Activated T-helper 1 cell treated with anti-CD3 and anti-CD28 coated beads, Interleukin-12 subunit alpha, Interleukin-12 subunit beta, Interleukin-2, Interleukin-4 antibody, amounts not matched to agents 30 ng/mL and 10 ng/mL and 1 ng/mL, durations not matched to agents 14 hours and 24 hours and 36 hours (primary cell): ENCODE results near the gene CETP. TPM values are rescaled to one million over a fixed set of nuclear protein-coding genes. Genes with fewer than 3 reads are reported as not detected.
"Not testable (repeated sequence)": the region's sequence is repeated elsewhere in the genome, so short reads cannot be mapped to it uniquely, and the experiment has no call there.

Experiments used
- DNase-seq: peaks from one replicate; pipeline ENCODE4 v3.0.0; 2021; ENCODE audit warnings: low spot score
- H3K27ac Mint-ChIP-seq: one replicate; pipeline ENCODE4 v1.8.0; 2021; ENCODE audit warnings: mild to moderate bottlenecking, mixed read lengths
- H3K27me3 Mint-ChIP-seq: one replicate; pipeline ENCODE4 v1.8.0; 2022; ENCODE audit warnings: mild to moderate bottlenecking, moderate library complexity, mixed read lengths; ENCODE audit not compliant: insufficient read depth
- H3K36me3 Mint-ChIP-seq: one replicate; pipeline ENCODE4 v1.8.0; 2021; ENCODE audit warnings: low read depth, mixed read lengths
- H3K4me1 Mint-ChIP-seq: one replicate; pipeline ENCODE4 v1.8.0; 2021; ENCODE audit warnings: low read depth, mixed read lengths
- H3K4me3 Mint-ChIP-seq: one replicate; pipeline ENCODE4 v1.8.0; 2021; ENCODE audit warnings: mild to moderate bottlenecking, moderate library complexity, mixed read lengths
- H3K9me3 Mint-ChIP-seq: one replicate; pipeline ENCODE4 v1.8.0; 2021; ENCODE audit warnings: mixed read lengths
- intact Hi-C: fragments of 100-400 bp; cut with micrococcal nuclease; formaldehyde crosslinking; loops from one replicate; pipeline ENCODE4 v1.15.1; 2024
- total RNA-seq: library from RNA; stranded (reverse); gene quantifications from 2 replicates; pipeline ENCODE4 v1.2.3, GENCODE V29; 2022

The CETP gene
- total RNA-seq, 1 donor from 2014 or later: 0.23 TPM

- intact Hi-C loops: no loop called here
- H3K4me3 Mint-ChIP-seq: no peak overlapping the region
- H3K9me3 Mint-ChIP-seq: no peaks in the 10 kb centered on the region
- H3K27me3 Mint-ChIP-seq: no peaks in the 10 kb centered on the region
- H3K4me1 Mint-ChIP-seq: peaks cover 87% of the 10 kb centered on the region
- H3K27ac Mint-ChIP-seq: peak overlapping the region; percentile 91
- no peak for DNase-seq
- peaks cover 36% of the 10 kb centered on the region for H3K36me3 Mint-ChIP-seq
These were observed 39.4 kb downstream of the CETP start for GRCh38 chr16:57001026-57001679.

GRCh38 chr16:57003439-57004386 lies 42.0 kb downstream of the CETP start:
- Mint-ChIP-seq H3K4me1 (peaks cover 76% of the 10 kb centered on the region), H3K27me3 (no peaks in the 10 kb centered on the region), H3K4me3 (no peak overlapping the region), H3K27ac (peak overlapping the region; percentile 70), H3K9me3 (no peaks in the 10 kb centered on the region), H3K36me3 (peaks cover 35% of the 10 kb centered on the region)
- intact Hi-C loops: no loop called here
- DNase-seq: no peak

GRCh38 chr16:57004387-57005250 lies 42.9 kb downstream of the CETP start:
- Mint-ChIP-seq H3K27ac (peak overlapping the region; percentile 74), H3K4me1 (peaks cover 71% of the 10 kb centered on the region), H3K36me3 (peaks cover 38% of the 10 kb centered on the region), H3K4me3 (no peak overlapping the region), H3K9me3 (no peaks in the 10 kb centered on the region), H3K27me3 (no peaks in the 10 kb centered on the region)
- intact Hi-C loops: no loop called here
- no peak for DNase-seq

- intact Hi-C loops, DNase-seq, H3K9me3 Mint-ChIP-seq, H3K27ac Mint-ChIP-seq, H3K27me3 Mint-ChIP-seq: not testable (repeated sequence)
- Mint-ChIP-seq H3K4me3 (peak overlapping the region; percentile 45), H3K36me3 (peaks cover 42% of the 10 kb centered on the region), H3K4me1 (peaks cover 69% of the 10 kb centered on the region)
These were observed 43.8 kb downstream of the CETP start for GRCh38 chr16:57005597-57005996.

- H3K27ac Mint-ChIP-seq: peak overlapping the region; percentile 40
- intact Hi-C loops: no loop called here
- no peaks in the 10 kb centered on the region for H3K9me3 Mint-ChIP-seq
- H3K27me3 Mint-ChIP-seq: no peaks in the 10 kb centered on the region
- no peak for DNase-seq
- H3K4me3 Mint-ChIP-seq: no peak overlapping the region
- H3K4me1 Mint-ChIP-seq: peaks cover 71% of the 10 kb centered on the region
- H3K36me3 Mint-ChIP-seq: peaks cover 38% of the 10 kb centered on the region
These were observed 45.3 kb downstream of the CETP start for GRCh38 chr16:57007050-57007449.

GRCh38 chr16:57007530-57007929 lies 45.8 kb downstream of the CETP start:
- H3K4me1 Mint-ChIP-seq: peaks cover 72% of the 10 kb centered on the region
- H3K27ac Mint-ChIP-seq: no peak overlapping the region
- no peak for DNase-seq
- no peaks in the 10 kb centered on the region for H3K9me3 Mint-ChIP-seq
- H3K36me3 Mint-ChIP-seq: peaks cover 35% of the 10 kb centered on the region
- no peak overlapping the region for H3K4me3 Mint-ChIP-seq
- intact Hi-C loops: no loop called here
- H3K27me3 Mint-ChIP-seq: no peaks in the 10 kb centered on the region

- Mint-ChIP-seq H3K9me3 (no peaks in the 10 kb centered on the region), H3K4me1 (peaks cover 75% of the 10 kb centered on the region), H3K27me3 (no peaks in the 10 kb centered on the region), H3K27ac (no peak overlapping the region), H3K36me3 (peaks cover 33% of the 10 kb centered on the region), H3K4me3 (peak overlapping the region; percentile 5)
- intact Hi-C loops: no loop called here
- DNase-seq: no peak
These were observed 46.7 kb downstream of the CETP start for GRCh38 chr16:57008440-57008839.

GRCh38 chr16:57009643-57010170 lies 48.0 kb downstream of the CETP start:
- H3K4me1 Mint-ChIP-seq: peaks cover 75% of the 10 kb centered on the region
- H3K4me3 Mint-ChIP-seq: peak overlapping the region; percentile 3
- DNase-seq: no peak
- no peaks in the 10 kb centered on the region for H3K27me3 Mint-ChIP-seq
- H3K27ac Mint-ChIP-seq: peak overlapping the region; percentile 67
- intact Hi-C loops: loop anchor here (5.0 kb wide), 1 partner anchor 77 kb away; the partner anchor contains the start of gene HERPUD1
- H3K36me3 Mint-ChIP-seq: peaks cover 25% of the 10 kb centered on the region
- no peaks in the 10 kb centered on the region for H3K9me3 Mint-ChIP-seq

- Mint-ChIP-seq H3K36me3 (peaks cover 28% of the 10 kb centered on the region), H3K4me3 (no peak overlapping the region)
These were observed 50.6 kb downstream of the CETP start for GRCh38 chr16:57012353-57012752.

GRCh38 chr16:57013229-57013628 lies 51.5 kb downstream of the CETP start:
- no peaks in the 10 kb centered on the region for H3K27me3 Mint-ChIP-seq
- peaks cover 37% of the 10 kb centered on the region for H3K36me3 Mint-ChIP-seq
- DNase-seq: no peak
- H3K4me3 Mint-ChIP-seq: peak overlapping the region; percentile 50
- peak overlapping the region; percentile 81 for H3K27ac Mint-ChIP-seq
- intact Hi-C loops: loop anchor here (5.0 kb wide), 1 partner anchor 81 kb away; the partner anchor contains the start of gene HERPUD1
- H3K9me3 Mint-ChIP-seq: no peaks in the 10 kb centered on the region
- H3K4me1 Mint-ChIP-seq: peaks cover 80% of the 10 kb centered on the region

More at GRCh38 chr16:57012353-57012752, 50.6 kb downstream of the CETP start:
- no peaks in the 10 kb centered on the region for H3K9me3 Mint-ChIP-seq
- intact Hi-C loops: loop anchor here (5.0 kb wide), 1 partner anchor 80 kb away; the partner anchor contains the start of gene HERPUD1
- no peaks in the 10 kb centered on the region for H3K27me3 Mint-ChIP-seq
- peaks cover 71% of the 10 kb centered on the region for H3K4me1 Mint-ChIP-seq
- H3K27ac Mint-ChIP-seq: peak overlapping the region; percentile 41
- DNase-seq: no peak

GRCh38 chr16:57013902-57014301 lies 52.2 kb downstream of the CETP start:
- H3K27me3 Mint-ChIP-seq: no peaks in the 10 kb centered on the region
- intact Hi-C loops: loop anchor here (1.0 to 5.0 kb wide), 7 partner anchors 14 to 406 kb away; partner anchors contain the start of genes HERPUD1, MT2A and NLRC5
- peaks cover 41% of the 10 kb centered on the region for H3K36me3 Mint-ChIP-seq
- peak overlapping the region; percentile 50 for H3K4me3 Mint-ChIP-seq
- peaks cover 84% of the 10 kb centered on the region for H3K4me1 Mint-ChIP-seq
- peak overlapping the region; percentile 81 for H3K27ac Mint-ChIP-seq
- no peak for DNase-seq
- no peaks in the 10 kb centered on the region for H3K9me3 Mint-ChIP-seq

GRCh38 chr16:57016301-57016700 lies 54.6 kb downstream of the CETP start:
- no peaks in the 10 kb centered on the region for H3K27me3 Mint-ChIP-seq
- DNase-seq: no peak
- intact Hi-C loops: no loop called here

More at GRCh38 chr16:57016301-57016700, 54.6 kb downstream of the CETP start:
- Mint-ChIP-seq H3K36me3 (peaks cover 51% of the 10 kb centered on the region), H3K9me3 (no peaks in the 10 kb centered on the region), H3K4me3 (peak overlapping the region; percentile 27), H3K27ac (peak overlapping the region; percentile 63), H3K4me1 (peaks cover 75% of the 10 kb centered on the region)
